Smooth muscle cell (in vitro differentiated cells): ENCODE data around the gene GATM. TPM values are rescaled to one million over a fixed set of nuclear protein-coding genes. Genes with fewer than 3 reads are reported as not detected.

Source experiments
- DNase-seq: peaks from one replicate; lab custom pipeline; 2025; ENCODE audit not compliant: unreplicated experiment; lab: John Stamatoyannopoulos, UW
- H2AFZ ChIP-seq: fragments of 200-600 bp; sonication (generic); 2 replicates; pipeline ENCODE4 v1.6.0; 2016; ENCODE audit warnings: antibody characterized with exemption, low read depth, mild to moderate bottlenecking
- H3F3A ChIP-seq: fragments of 200-600 bp; sonication (generic); 2 replicates; pipeline ENCODE4 v1.6.0; 2017; ENCODE audit warnings: antibody characterized with exemption, low read depth
- H3K27ac ChIP-seq: fragments of 200-600 bp; sonication (generic); 2 replicates; pipeline ENCODE4 v1.5.1; 2016; ENCODE audit warnings: low read depth, mild to moderate bottlenecking
- H3K27me3 ChIP-seq: fragments of 200-600 bp; sonication (generic); 2 replicates; pipeline ENCODE4 v1.6.1; 2016; ENCODE audit warnings: low read depth, mild to moderate bottlenecking
- H3K36me3 ChIP-seq: fragments of 200-600 bp; sonication (generic); 2 replicates; pipeline ENCODE4 v1.5.1; 2016; ENCODE audit warnings: low read depth
- H3K4me1 ChIP-seq: fragments of 200-600 bp; sonication (generic); 2 replicates; pipeline ENCODE4 v1.5.1; 2016; ENCODE audit warnings: low read depth
- H3K4me2 ChIP-seq: fragments of 200-600 bp; sonication (generic); 2 replicates; pipeline ENCODE4 v1.6.0; 2016; ENCODE audit warnings: mild to moderate bottlenecking
- H3K4me3 ChIP-seq: fragments of 200-600 bp; sonication (generic); 2 replicates; pipeline ENCODE4 v1.5.1; 2016; ENCODE audit warnings: mild to moderate bottlenecking
- H3K79me2 ChIP-seq: fragments of 200-600 bp; sonication (generic); 2 replicates; pipeline ENCODE4 v1.6.0; 2016; ENCODE audit warnings: low read depth, mild to moderate bottlenecking
- H3K9ac ChIP-seq: fragments of 200-600 bp; sonication (generic); 2 replicates; pipeline ENCODE4 v1.6.0; 2016; ENCODE audit warnings: low read depth
- H3K9me3 ChIP-seq: fragments of 200-600 bp; sonication (generic); replicated peaks from 2 replicates; pipeline ENCODE4 v1.5.1; 2016; ENCODE audit warnings: low read depth
- H4K20me1 ChIP-seq: fragments of 200-600 bp; sonication (generic); 2 replicates; pipeline ENCODE4 v1.6.0; 2016; ENCODE audit warnings: low read depth
- CTCF ChIP-seq: fragments of 200-600 bp; sonication (generic); IDR thresholded peaks from 2 replicates; pipeline ENCODE4 v1.5.1; 2017; ENCODE audit warnings: borderline replicate concordance, mild to moderate bottlenecking, antibody characterized with exemption; ENCODE audit not compliant: insufficient read depth, poor library complexity, severe bottlenecking
- WGBS: methylation state at CpG from one replicate; pipeline ENCODE4 v1.1.7; 2016; ENCODE audit warnings: low lambda C conversion rate; 5-methylcytosine and 5-hydroxymethylcytosine counted together
- polyA plus RNA-seq: library from polyadenylated mRNA; unstranded; fragments of >200 nt; fragmentation: Nextera tagmentation; extraction: Ambion mirVana; gene quantifications from 2 replicates; pipeline ENCODE4 v1.2.1, GENCODE V29; 2016
- total RNA-seq: library from RNA; depleted of rRNA; stranded (reverse); fragments of >200 nt; gene quantifications from 2 replicates; pipeline ENCODE4 v1.2.3, GENCODE V29; 2014

Gene GATM
- total and polyA plus RNA-seq, 2 experiments from 2014 or later = 1.1 TPM

- no peaks in the 10 kb centered on the region for H3K27me3 ChIP-seq
- no peaks in the 10 kb centered on the region for H3K9me3 ChIP-seq
- H2AFZ ChIP-seq = no peak overlapping the region
- DNase-seq = no peak
- no peak overlapping the region for H3K4me3 ChIP-seq
- TF ChIP-seq CTCF = no peak
- no peaks in the 10 kb centered on the region for H3K36me3 ChIP-seq
- H4K20me1 ChIP-seq = no peaks in the 10 kb centered on the region
- H3K79me2 ChIP-seq = no peaks in the 10 kb centered on the region
- WGBS = 90% methylated on average over 1 of the region's 1 CpG
- H3K27ac ChIP-seq = no peak overlapping the region
- H3K4me2 ChIP-seq = no peak overlapping the region
- no peaks in the 10 kb centered on the region for H3F3A ChIP-seq
- H3K9ac ChIP-seq = no peak overlapping the region
- H3K4me1 ChIP-seq = no peaks in the 10 kb centered on the region
Measured at GRCh38 chr15:45364271-45364670, 14.1 kb downstream of the GATM start.

- Histone ChIP-seq H3K4me3 (no peak overlapping the region), H3K9ac (no peak overlapping the region), H4K20me1 (no peaks in the 10 kb centered on the region), H3K79me2 (no peaks in the 10 kb centered on the region), H3K36me3 (no peaks in the 10 kb centered on the region), H2AFZ (no peak overlapping the region), H3F3A (no peaks in the 10 kb centered on the region), H3K27ac (no peak overlapping the region), H3K9me3 (no peaks in the 10 kb centered on the region), H3K4me2 (no peak overlapping the region), H3K27me3 (no peaks in the 10 kb centered on the region), H3K4me1 (no peaks in the 10 kb centered on the region)
- TF ChIP-seq CTCF = no peak
- WGBS = 57% methylated on average over 3 of the region's 3 CpGs
- no peak for DNase-seq
Measured at GRCh38 chr15:45363801-45364200, 14.5 kb downstream of the GATM start.

GRCh38 chr15:45363334-45363733 is 15.0 kb downstream of the GATM start:
- no peak for DNase-seq
- Histone ChIP-seq H3K9ac (no peak overlapping the region), H3K9me3 (no peaks in the 10 kb centered on the region), H3K4me1 (no peaks in the 10 kb centered on the region), H3K27ac (no peak overlapping the region), H3F3A (no peaks in the 10 kb centered on the region), H2AFZ (no peak overlapping the region), H4K20me1 (no peaks in the 10 kb centered on the region), H3K4me2 (no peak overlapping the region), H3K4me3 (no peak overlapping the region), H3K36me3 (no peaks in the 10 kb centered on the region), H3K79me2 (no peaks in the 10 kb centered on the region), H3K27me3 (no peaks in the 10 kb centered on the region)
- no peak for TF ChIP-seq CTCF
- WGBS = 86% methylated on average over 4 of the region's 4 CpGs

GRCh38 chr15:45362419-45362818 is 15.9 kb downstream of the GATM start:
- Histone ChIP-seq H3K9me3 (no peaks in the 10 kb centered on the region), H3K36me3 (no peaks in the 10 kb centered on the region), H3K4me1 (no peaks in the 10 kb centered on the region), H3K27ac (no peak overlapping the region), H3K79me2 (no peaks in the 10 kb centered on the region), H4K20me1 (no peaks in the 10 kb centered on the region), H3F3A (no peaks in the 10 kb centered on the region), H2AFZ (no peak overlapping the region), H3K9ac (no peak overlapping the region), H3K4me3 (no peak overlapping the region), H3K27me3 (no peaks in the 10 kb centered on the region), H3K4me2 (no peak overlapping the region)
- DNase-seq = no peak
- no peak for TF ChIP-seq CTCF
